ENCODE results near the gene TBX15.

- no peak for TF ChIP-seq CTCF (optimal IDR thresholded peaks at IDR 0.05 in 1 of 3, IDR thresholded peaks at IDR 0.05 in 1 of 3, conservative IDR thresholded peaks at IDR 0.05 in 1 of 3; ENCODE audit: extremely low read depth in 1 of 3, insufficient read depth in 2 of 3, low read length in 3 of 3)
- no peak for TF ChIP-seq EZH2 (IDR thresholded peaks at IDR 0.05; ENCODE audit: low read length)
Measured at GRCh38 chr1:118905196-118905595, 82.9 kb downstream of the TBX15 start.
